ENCODE data around the gene TMEM182. TPM values are rescaled to one million over a fixed set of nuclear protein-coding genes. Genes with fewer than 3 reads are reported as not detected.

Gene TMEM182
- total and polyA plus RNA-seq, 2 of the 4 experiments (the other 2 are of a cell fraction): 1.3 to 1.4 TPM

DNA sequence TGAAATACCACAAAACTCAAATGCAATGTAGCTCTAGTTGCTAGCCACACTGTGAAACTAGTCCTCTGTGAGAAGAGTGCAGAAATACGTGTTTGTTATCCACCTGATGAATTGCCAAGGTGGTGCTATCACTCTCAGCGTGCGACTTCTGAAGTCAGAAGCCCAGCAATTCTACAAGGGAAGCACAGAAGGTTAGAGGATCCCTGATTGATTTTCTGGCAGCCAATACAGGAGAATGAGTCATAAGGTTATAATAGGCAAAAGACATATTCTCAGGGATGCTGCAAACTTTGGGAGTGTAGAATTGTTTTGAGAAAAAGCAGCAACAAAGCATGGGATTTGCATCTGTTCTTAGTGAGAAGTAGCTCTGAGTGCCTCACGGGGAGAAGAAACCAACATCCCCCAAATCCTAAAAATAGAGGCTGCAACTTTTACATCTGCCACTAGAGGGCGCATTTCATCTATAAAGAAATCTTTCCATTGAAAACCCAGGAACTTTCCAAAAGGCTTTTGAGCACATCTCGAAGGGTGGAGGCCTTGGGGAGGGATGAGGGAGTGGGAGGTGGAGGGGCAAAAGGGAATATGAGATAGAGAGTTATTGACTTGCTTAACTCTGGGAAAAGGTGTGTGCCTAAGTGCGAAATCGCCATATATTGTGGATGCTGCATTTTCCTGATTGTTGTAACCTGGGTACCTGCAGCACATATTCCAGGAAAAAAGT, 78.0 kb downstream of the TMEM182 start:
- dilution Hi-C loops (cut with HindIII; ENCODE audit: low sequenced_read_pairs, unreplicated experiment): no loop called here
- in situ Hi-C loops (cut with MboI; ENCODE audit: low sequenced_read_pairs): no loop called here
- H2BK120ac ChIP-seq (ENCODE audit: low read depth, low read length): no peak overlapping the region
- no peaks in the 10 kb centered on the region for H3K9me1 ChIP-seq (ENCODE audit: insufficient read depth, low read length)
- no peak overlapping the region for H2BK15ac ChIP-seq (ENCODE audit: low read depth, low read length)
- H2BK5ac ChIP-seq (ENCODE audit: low read depth, low read length, poor library complexity, severe bottlenecking): no peak overlapping the region
- H4K91ac ChIP-seq (ENCODE audit: insufficient read depth, low read depth, low read length): no peak overlapping the region
- WGBS, 2 experiments (ENCODE audit: extremely low coverage in 2 of 2, insufficient read length in 1 of 2): 40% methylated on average over 3 of the region's 8 CpGs; no CpG with 5 or more reads in 1 of the 2 experiments
- ChIA-PET POLR2A (ENCODE audit: unreplicated experiment) (no interaction called here), CTCF (interaction anchor here (1.1 to 2.6 kb wide), 3 partner anchors 11 to 31 kb away, joined by 3 to 11 read pairs (median 3); no protein-coding TSS in a partner anchor)
- H3K4me1 ChIP-seq (ENCODE audit: control insufficient read depth, insufficient read depth, low read length): no peaks in the 10 kb centered on the region
- H3K36me3 ChIP-seq (ENCODE audit: control insufficient read depth, insufficient read depth, low read length): no peaks in the 10 kb centered on the region
- H3K4ac ChIP-seq (ENCODE audit: low read depth, low read length): no peak overlapping the region
- H2BK20ac ChIP-seq (ENCODE audit: low read depth, low read length): no peak overlapping the region
- no peaks in the 10 kb centered on the region for H3K79me1 ChIP-seq (ENCODE audit: low read depth in 1 of 2, low read length in 2 of 2)
- no peak overlapping the region for H3K27ac ChIP-seq (ENCODE audit: insufficient read depth, low read length)
- H3K9ac ChIP-seq (ENCODE audit: low read depth, low read length): no peak overlapping the region
- H3K23ac ChIP-seq (ENCODE audit: low read depth, low read length): no peak overlapping the region
- no peaks in the 10 kb centered on the region for H4K20me1 ChIP-seq (ENCODE audit: insufficient read depth, low read length)
- no peak overlapping the region for H3K18ac ChIP-seq (ENCODE audit: low read depth, low read length)
- no peak overlapping the region for H2AK5ac ChIP-seq (ENCODE audit: low read depth, low read length)
- no peak overlapping the region for H4K8ac ChIP-seq (ENCODE audit: low read depth in 2 of 2, low read length in 2 of 2)
- no peak overlapping the region for H3K4me2 ChIP-seq (ENCODE audit: low read depth, low read length)
- 0 out of 2 replicates have a peak, but pooled peaks cover 1% of the 10 kb centered on the region for H3K27me3 ChIP-seq (ENCODE audit: control insufficient read depth, insufficient read depth, low read length)
- no peak overlapping the region for H2AFZ ChIP-seq (replicated peaks; ENCODE audit: low read length, poor library complexity)
- H3K56ac ChIP-seq (ENCODE audit: extremely low read depth, insufficient read depth, low read length): no peak overlapping the region
- BruUV-seq (replicated peaks): no TSS peak
- no peak overlapping the region for H3K14ac ChIP-seq (replicated peaks; ENCODE audit: low read depth, low read length)
- H2AK9ac ChIP-seq (replicated peaks; ENCODE audit: low read depth, low read length, poor library complexity): no peak overlapping the region
- DNase-seq: peak; percentile 17
- no peak for ATAC-seq (ENCODE audit: low read depth)
- intact Hi-C loops (cut with micrococcal nuclease): no loop called here
- H3K9me3 ChIP-seq (ENCODE audit: control insufficient read depth, insufficient read depth, low read length): no peaks in the 10 kb centered on the region
- no peak overlapping the region for H4K5ac ChIP-seq (ENCODE audit: low read depth, low read length)
- TF ChIP-seq, protein P1, sequence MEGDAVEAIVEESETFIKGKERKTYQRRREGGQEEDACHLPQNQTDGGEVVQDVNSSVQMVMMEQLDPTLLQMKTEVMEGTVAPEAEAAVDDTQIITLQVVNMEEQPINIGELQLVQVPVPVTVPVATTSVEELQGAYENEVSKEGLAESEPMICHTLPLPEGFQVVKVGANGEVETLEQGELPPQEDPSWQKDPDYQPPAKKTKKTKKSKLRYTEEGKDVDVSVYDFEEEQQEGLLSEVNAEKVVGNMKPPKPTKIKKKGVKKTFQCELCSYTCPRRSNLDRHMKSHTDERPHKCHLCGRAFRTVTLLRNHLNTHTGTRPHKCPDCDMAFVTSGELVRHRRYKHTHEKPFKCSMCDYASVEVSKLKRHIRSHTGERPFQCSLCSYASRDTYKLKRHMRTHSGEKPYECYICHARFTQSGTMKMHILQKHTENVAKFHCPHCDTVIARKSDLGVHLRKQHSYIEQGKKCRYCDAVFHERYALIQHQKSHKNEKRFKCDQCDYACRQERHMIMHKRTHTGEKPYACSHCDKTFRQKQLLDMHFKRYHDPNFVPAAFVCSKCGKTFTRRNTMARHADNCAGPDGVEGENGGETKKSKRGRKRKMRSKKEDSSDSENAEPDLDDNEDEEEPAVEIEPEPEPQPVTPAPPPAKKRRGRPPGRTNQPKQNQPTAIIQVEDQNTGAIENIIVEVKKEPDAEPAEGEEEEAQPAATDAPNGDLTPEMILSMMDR (conservative IDR thresholded peaks at IDR 0.05; ENCODE audit: low read depth, low read length): peak; percentile 64
- TF ChIP-seq RCOR1 (IDR thresholded peaks at IDR 0.05; ENCODE audit: insufficient replicate concordance, low read length): no peak
- TF ChIP-seq MAZ (IDR thresholded peaks at IDR 0.05; ENCODE audit: borderline replicate concordance, low read depth, low read length): no peak
- TF ChIP-seq, protein P2, sequence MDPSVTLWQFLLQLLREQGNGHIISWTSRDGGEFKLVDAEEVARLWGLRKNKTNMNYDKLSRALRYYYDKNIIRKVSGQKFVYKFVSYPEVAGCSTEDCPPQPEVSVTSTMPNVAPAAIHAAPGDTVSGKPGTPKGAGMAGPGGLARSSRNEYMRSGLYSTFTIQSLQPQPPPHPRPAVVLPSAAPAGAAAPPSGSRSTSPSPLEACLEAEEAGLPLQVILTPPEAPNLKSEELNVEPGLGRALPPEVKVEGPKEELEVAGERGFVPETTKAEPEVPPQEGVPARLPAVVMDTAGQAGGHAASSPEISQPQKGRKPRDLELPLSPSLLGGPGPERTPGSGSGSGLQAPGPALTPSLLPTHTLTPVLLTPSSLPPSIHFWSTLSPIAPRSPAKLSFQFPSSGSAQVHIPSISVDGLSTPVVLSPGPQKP (IDR thresholded peaks at IDR 0.05; ENCODE audit: borderline replicate concordance, low read depth, low read length): no peak
- TF ChIP-seq CHD1 (IDR thresholded peaks at IDR 0.05; ENCODE audit: low read depth, low read length): no peak
- no peak overlapping the region for H3K4me3 ChIP-seq (ENCODE audit: insufficient read depth, low read depth, low read length)

Measured in IMR-90 (cell line).